Liver (tissue), 3 donors: ENCODE data around the gene XRCC5.

Source experiments
- EGR1 ChIP-seq, 2 donors: IDR thresholded peaks; 2 replicates each; pipeline ENCODE4 v1.6.1; 2016 to 2018; ENCODE audit warnings: antibody characterized with exemption in 2 of 2, low read depth in 2 of 2
- FOXA1 ChIP-seq: IDR thresholded peaks from 2 replicates; pipeline ENCODE4 v1.6.1; 2016; ENCODE audit warnings: antibody characterized with exemption
- JUND ChIP-seq, 2 donors: IDR thresholded peaks; 2 replicates each; pipeline ENCODE4 v1.6.1; 2016; ENCODE audit warnings: antibody characterized with exemption in 2 of 2
- RAD21 ChIP-seq, 2 donors: IDR thresholded peaks; 2 replicates each; pipeline ENCODE4 v1.6.1; 2016; ENCODE audit warnings: antibody characterized with exemption in 2 of 2, mild to moderate bottlenecking in 2 of 2
- RXRA ChIP-seq, 2 donors: IDR thresholded peaks; 2 replicates each; pipeline ENCODE4 v1.6.1; 2017 to 2018; ENCODE audit warnings: antibody characterized with exemption in 2 of 2, mild to moderate bottlenecking in 1 of 2
- SP1 ChIP-seq: IDR thresholded peaks from 2 replicates; pipeline ENCODE4 v1.6.1; 2018; ENCODE audit warnings: antibody characterized with exemption, mild to moderate bottlenecking
- TAF1 ChIP-seq: conservative IDR thresholded peaks from 2 replicates; pipeline ENCODE4 v1.6.1; 2016; ENCODE audit warnings: antibody characterized with exemption, mild to moderate bottlenecking
- YY1 ChIP-seq: IDR thresholded peaks from 2 replicates; pipeline ENCODE4 v1.6.1; 2016; ENCODE audit warnings: antibody characterized with exemption, mild to moderate bottlenecking
- TF ChIP-seq, protein P1 (sequence below): fragments of 150-350 bp; IDR thresholded peaks from 2 replicates; pipeline ENCODE4 v1.5.1; 2017; ENCODE audit warnings: improper control_type of control experiment, low read depth, low read length; ENCODE audit not compliant: missing input control
- TF ChIP-seq, protein P2 (sequence below): IDR thresholded peaks from 2 replicates; pipeline ENCODE4 v1.6.1; 2016; ENCODE audit warnings: antibody characterized with exemption
- TF ChIP-seq, protein P3 (sequence below): IDR thresholded peaks from 2 replicates; pipeline ENCODE4 v1.6.1; 2016; ENCODE audit warnings: antibody characterized with exemption
- TF ChIP-seq, protein P4 (sequence below): IDR thresholded peaks from 2 replicates; pipeline ENCODE4 v1.6.1; 2016; ENCODE audit warnings: antibody characterized with exemption, mild to moderate bottlenecking
- donor health status: healthy.
- donor health status: healthy.

DNA sequence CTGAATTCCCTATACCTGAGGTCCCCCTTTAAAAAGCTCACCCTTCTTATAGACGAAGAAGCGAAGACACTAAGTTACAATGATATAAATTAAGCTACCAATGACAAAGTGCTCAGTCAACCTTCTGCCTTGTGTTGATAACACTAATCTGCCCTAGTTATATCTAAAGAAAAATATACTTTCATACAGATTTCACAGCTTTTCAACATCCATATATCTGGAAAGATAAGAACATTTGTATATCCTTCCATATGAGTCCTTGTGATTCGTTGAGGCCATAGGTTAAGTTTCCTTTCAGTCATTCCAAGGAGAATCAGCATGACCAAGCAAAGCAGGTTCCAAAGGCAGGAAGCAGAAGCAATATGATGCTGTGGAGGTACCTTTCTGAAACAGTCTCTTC lies 46.8 kb downstream of the XRCC5 start:
- TF ChIP-seq, protein P1, sequence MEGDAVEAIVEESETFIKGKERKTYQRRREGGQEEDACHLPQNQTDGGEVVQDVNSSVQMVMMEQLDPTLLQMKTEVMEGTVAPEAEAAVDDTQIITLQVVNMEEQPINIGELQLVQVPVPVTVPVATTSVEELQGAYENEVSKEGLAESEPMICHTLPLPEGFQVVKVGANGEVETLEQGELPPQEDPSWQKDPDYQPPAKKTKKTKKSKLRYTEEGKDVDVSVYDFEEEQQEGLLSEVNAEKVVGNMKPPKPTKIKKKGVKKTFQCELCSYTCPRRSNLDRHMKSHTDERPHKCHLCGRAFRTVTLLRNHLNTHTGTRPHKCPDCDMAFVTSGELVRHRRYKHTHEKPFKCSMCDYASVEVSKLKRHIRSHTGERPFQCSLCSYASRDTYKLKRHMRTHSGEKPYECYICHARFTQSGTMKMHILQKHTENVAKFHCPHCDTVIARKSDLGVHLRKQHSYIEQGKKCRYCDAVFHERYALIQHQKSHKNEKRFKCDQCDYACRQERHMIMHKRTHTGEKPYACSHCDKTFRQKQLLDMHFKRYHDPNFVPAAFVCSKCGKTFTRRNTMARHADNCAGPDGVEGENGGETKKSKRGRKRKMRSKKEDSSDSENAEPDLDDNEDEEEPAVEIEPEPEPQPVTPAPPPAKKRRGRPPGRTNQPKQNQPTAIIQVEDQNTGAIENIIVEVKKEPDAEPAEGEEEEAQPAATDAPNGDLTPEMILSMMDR: no peak
- TF ChIP-seq TAF1 (no peak), YY1 (no peak), SP1 (no peak), FOXA1 (no peak), RAD21 (IDR thresholded peaks at IDR 0.05) (no peak), RXRA (IDR thresholded peaks at IDR 0.05) (no peak), EGR1 (IDR thresholded peaks at IDR 0.05; ENCODE audit: low read depth in 2 of 2) (no peak), JUND (IDR thresholded peaks at IDR 0.05) (no peak)
- TF ChIP-seq, protein P2, sequence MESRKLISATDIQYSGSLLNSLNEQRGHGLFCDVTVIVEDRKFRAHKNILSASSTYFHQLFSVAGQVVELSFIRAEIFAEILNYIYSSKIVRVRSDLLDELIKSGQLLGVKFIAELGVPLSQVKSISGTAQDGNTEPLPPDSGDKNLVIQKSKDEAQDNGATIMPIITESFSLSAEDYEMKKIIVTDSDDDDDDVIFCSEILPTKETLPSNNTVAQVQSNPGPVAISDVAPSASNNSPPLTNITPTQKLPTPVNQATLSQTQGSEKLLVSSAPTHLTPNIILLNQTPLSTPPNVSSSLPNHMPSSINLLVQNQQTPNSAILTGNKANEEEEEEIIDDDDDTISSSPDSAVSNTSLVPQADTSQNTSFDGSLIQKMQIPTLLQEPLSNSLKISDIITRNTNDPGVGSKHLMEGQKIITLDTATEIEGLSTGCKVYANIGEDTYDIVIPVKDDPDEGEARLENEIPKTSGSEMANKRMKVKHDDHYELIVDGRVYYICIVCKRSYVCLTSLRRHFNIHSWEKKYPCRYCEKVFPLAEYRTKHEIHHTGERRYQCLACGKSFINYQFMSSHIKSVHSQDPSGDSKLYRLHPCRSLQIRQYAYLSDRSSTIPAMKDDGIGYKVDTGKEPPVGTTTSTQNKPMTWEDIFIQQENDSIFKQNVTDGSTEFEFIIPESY: no peak
- TF ChIP-seq, protein P3, sequence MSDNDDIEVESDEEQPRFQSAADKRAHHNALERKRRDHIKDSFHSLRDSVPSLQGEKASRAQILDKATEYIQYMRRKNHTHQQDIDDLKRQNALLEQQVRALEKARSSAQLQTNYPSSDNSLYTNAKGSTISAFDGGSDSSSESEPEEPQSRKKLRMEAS: no peak
- TF ChIP-seq, protein P4, sequence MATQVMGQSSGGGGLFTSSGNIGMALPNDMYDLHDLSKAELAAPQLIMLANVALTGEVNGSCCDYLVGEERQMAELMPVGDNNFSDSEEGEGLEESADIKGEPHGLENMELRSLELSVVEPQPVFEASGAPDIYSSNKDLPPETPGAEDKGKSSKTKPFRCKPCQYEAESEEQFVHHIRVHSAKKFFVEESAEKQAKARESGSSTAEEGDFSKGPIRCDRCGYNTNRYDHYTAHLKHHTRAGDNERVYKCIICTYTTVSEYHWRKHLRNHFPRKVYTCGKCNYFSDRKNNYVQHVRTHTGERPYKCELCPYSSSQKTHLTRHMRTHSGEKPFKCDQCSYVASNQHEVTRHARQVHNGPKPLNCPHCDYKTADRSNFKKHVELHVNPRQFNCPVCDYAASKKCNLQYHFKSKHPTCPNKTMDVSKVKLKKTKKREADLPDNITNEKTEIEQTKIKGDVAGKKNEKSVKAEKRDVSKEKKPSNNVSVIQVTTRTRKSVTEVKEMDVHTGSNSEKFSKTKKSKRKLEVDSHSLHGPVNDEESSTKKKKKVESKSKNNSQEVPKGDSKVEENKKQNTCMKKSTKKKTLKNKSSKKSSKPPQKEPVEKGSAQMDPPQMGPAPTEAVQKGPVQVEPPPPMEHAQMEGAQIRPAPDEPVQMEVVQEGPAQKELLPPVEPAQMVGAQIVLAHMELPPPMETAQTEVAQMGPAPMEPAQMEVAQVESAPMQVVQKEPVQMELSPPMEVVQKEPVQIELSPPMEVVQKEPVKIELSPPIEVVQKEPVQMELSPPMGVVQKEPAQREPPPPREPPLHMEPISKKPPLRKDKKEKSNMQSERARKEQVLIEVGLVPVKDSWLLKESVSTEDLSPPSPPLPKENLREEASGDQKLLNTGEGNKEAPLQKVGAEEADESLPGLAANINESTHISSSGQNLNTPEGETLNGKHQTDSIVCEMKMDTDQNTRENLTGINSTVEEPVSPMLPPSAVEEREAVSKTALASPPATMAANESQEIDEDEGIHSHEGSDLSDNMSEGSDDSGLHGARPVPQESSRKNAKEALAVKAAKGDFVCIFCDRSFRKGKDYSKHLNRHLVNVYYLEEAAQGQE: no peak
